HG02870 (cell line): Measurements from ENCODE around the gene SMIM43.
"Not testable (repeated sequence)": the region's sequence is repeated elsewhere in the genome, so short reads cannot be mapped to it uniquely, and the experiment has no call there.

Experiments
- ATAC-seq: cut with Tn5 transposase; IDR thresholded peaks from one replicate; pipeline ENCODE4 v1.9.1; 2021; ENCODE audit warnings: mild to moderate bottlenecking, moderate library complexity; ENCODE audit not compliant: unreplicated experiment

SMIM43 gene

GRCh38 chr4:121784401-121784800, 19.4 kb upstream of the SMIM43 start:
- ATAC-seq = no peak

GRCh38 chr4:121783210-121783609, 18.2 kb upstream of the SMIM43 start:
- ATAC-seq = no peak

GRCh38 chr4:121778991-121779628, 14.1 kb upstream of the SMIM43 start:
- ATAC-seq = no peak

- peak; percentile 70 for ATAC-seq
Observed at GRCh38 chr4:121777625-121778024, 12.7 kb upstream of the SMIM43 start.

- peak; percentile 40 for ATAC-seq
Observed at GRCh38 chr4:121776610-121777401, 11.8 kb upstream of the SMIM43 start.

GRCh38 chr4:121773883-121774282, 8.9 kb upstream of the SMIM43 start:
- no peak for ATAC-seq

- ATAC-seq = no peak
Observed at GRCh38 chr4:121771869-121772268, 6.9 kb upstream of the SMIM43 start.

GRCh38 chr4:121769341-121769740, 4.4 kb upstream of the SMIM43 start:
- no peak for ATAC-seq

- no peak for ATAC-seq
Observed at GRCh38 chr4:121767166-121767565, 2.2 kb upstream of the SMIM43 start.

GRCh38 chr4:121765971-121766538, 1.1 kb upstream of the SMIM43 start:
- no peak for ATAC-seq

GRCh38 chr4:121765368-121765705, 373 bp upstream of the SMIM43 start:
- no peak for ATAC-seq

GRCh38 chr4:121764303-121764701, 662 bp downstream of the SMIM43 start:
- ATAC-seq = no peak

- no peak for ATAC-seq
Observed at GRCh38 chr4:121760205-121760604, 4.8 kb downstream of the SMIM43 start.

GRCh38 chr4:121758925-121759568, 5.9 kb downstream of the SMIM43 start:
- no peak for ATAC-seq

GRCh38 chr4:121752142-121752541, 12.8 kb downstream of the SMIM43 start:
- not testable (repeated sequence) for ATAC-seq

- no peak for ATAC-seq
Observed at GRCh38 chr4:121749225-121749624, 15.7 kb downstream of the SMIM43 start.

- no peak for ATAC-seq
Observed at GRCh38 chr4:121742794-121743193, 22.2 kb downstream of the SMIM43 start.

GRCh38 chr4:121741751-121742150, 23.2 kb downstream of the SMIM43 start:
- no peak for ATAC-seq

- no peak for ATAC-seq
Observed at GRCh38 chr4:121740796-121741409, 24.1 kb downstream of the SMIM43 start.

- no peak for ATAC-seq
Observed at GRCh38 chr4:121739575-121739974, 25.4 kb downstream of the SMIM43 start.

GRCh38 chr4:121738780-121739535, 26.0 kb downstream of the SMIM43 start:
- ATAC-seq = no peak
